HG03025 (cell line): Measurements from ENCODE around the gene TRPC6.

Source experiments
- ATAC-seq: cut with Tn5 transposase; IDR thresholded peaks from one replicate; pipeline ENCODE4 v1.9.1; 2021; ENCODE audit warnings: mild to moderate bottlenecking, moderate library complexity; ENCODE audit not compliant: unreplicated experiment, low FRiP score

TRPC6 gene

DNA sequence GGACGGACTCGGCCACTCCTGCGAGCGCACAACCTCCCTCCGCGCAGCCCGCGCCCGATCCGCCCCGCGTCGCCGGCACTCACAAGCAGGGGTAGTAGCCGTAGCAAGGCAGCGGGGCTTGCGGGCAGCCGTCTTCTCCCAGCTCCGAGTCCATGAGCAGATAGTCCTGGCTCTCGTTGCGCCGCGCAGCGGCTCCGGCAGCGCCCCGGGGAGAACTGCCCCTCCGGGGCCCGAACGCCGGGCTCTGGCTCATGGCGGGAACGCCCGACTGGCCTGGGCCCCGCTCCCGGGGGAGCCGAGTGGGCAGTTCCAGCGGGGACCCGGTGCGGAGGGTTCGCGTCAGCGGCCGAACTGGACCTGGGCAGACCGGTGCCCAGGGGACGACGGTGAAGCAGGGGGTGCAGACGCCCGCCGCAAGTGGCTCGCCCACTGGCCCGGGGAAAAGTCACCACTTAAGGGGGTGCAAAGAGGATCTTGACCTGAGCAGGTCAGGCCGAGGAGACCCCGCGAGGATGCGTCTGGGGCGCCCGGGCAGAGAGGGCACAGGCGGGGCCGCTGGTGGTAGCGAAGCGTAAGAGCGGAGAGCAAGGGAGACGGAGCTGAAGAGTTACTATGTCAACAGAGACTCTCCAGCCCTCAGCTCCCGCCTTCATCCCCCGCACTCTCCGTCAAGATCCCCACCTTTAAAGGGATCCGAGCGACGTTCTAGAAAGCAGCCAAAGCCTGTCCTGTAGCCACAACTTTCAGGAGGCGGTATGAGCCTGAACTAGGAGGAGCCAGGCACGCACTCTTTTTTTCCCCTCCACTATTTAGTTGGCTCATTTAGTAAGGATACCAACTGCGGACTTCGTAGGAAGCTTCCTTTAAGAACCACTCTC is at the start of gene TRPC6:
TSS of gene TRPC6 (minus strand) at position 757 of the 878 bp plus-strand sequence. CDS start at position 253, 504 bp downstream.
- no peak for ATAC-seq

DNA sequence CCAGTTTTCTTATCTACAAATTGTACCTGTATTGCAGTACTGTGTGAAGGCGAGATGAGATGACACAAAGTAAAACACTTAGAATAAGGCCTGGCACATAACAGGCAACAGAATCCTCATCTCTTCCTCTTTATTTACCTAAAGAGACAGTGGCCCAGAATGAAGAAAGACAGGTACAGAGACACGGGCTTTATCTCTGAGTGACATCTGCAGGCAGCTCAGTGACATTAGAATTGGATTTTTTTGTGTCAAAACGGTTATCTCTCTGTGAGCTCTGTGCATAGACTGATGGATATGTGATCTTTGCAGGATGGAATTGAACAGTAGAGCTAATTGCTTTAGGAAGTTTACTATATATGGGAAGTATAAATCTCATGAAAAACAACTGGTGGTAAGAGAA is 36.2 kb upstream of the TRPC6 start:
- no peak for ATAC-seq

DNA sequence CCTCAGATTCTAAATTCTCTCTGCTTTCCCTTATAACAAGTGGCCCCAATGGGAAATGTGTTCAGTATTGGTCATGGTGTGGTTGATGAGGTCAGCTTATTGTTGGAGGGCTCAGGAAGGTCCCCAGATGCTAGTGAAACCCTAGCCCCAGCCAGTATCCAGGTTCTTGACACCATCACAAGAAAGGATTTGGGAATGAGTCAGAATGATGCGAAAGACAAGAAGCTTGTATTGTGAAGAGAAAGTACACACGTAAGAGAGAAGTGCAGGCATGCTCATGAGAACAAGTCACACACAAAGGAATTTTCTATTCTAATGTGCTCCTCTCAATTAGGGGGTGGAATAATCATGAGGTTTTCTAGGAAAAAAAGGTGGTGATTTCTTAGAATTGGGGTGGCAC is 34.9 kb upstream of the TRPC6 start:
- ATAC-seq: no peak

DNA sequence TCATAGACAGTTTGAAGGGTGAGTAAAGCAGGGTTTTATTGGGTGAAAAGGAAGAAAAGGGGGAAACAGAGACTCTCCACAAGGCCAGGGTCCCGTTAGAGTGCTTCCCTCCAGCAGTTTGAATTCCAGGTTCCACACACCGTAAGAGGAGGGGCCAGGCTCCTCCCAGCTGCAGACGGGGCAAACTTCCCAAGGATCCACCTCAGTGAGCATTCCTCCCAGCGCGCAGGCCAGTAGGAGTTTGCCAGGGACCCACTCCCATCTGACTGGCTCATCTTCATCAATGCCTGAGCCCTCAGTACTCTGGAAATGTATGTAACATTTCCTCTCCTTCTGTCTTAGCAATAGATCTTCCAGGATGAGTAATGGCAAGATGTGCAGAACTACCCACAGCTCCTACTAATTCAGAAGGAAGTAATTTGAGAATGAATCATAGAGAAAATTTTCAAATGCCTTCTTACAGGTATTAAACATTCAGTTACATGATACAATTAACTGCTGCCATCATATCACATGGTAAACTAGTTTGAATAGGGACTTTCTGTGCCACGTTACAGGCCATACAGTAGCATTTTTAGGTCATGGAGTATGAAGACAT is 34.0 kb upstream of the TRPC6 start:
- no peak for ATAC-seq

DNA sequence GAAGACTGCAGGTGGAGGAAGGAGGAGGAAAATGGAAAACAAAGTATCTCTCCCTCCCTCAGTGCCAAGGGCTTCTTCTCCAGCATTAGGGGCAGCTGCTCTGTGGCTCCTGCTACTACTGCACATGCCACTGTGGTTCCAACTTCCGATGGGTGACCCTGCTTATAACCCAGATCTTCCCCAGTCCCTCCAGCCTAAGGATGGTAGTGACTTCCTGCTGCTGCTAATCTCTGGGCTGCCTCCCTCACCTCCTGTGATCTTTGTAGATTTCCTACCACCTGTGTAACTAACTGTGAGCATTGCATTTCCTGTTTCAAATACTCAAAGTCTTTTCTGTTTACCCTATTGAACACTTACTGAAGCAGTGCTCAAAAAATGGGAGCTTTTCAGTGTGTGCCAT is 28.7 kb upstream of the TRPC6 start:
- ATAC-seq: no peak

DNA sequence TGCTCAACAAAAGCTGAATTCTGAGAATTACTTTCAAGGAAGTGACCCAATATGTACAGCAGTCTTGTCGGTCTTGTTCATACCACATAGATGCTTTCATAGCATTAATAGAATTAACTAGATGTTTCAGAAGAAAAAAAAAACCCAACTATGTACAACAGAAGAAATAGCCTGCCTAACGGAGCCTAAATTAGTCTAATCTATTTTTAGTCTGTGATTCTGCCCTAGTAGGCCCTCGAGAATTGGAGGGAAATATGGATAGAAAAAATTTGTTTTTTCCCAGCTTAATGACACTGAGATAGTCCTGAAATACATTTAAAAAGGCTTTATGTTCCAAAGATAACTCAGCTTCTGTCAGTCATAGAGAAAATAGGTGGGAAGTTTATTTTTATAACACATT is 17.1 kb upstream of the TRPC6 start:
- ATAC-seq: no peak

DNA sequence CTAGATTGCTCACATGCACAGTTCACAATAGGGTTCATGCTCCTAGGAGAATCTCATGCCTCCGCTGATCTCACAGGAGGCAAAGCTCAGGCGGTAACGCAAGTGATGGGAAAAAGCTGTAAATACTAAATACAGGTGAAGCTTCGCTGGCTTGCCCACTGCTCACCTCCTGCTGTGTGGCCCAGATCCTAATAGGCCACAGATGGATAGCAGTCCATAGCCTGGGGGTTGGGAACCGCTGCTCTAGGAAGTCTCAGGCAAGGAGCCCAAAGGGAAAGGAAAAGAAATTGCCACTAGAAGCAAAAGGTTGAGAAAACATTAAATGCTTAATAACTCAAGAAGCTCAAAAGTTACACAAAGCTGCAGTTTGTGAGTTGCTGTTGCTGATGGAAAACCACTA is 3.2 kb upstream of the TRPC6 start:
- ATAC-seq: no peak

DNA sequence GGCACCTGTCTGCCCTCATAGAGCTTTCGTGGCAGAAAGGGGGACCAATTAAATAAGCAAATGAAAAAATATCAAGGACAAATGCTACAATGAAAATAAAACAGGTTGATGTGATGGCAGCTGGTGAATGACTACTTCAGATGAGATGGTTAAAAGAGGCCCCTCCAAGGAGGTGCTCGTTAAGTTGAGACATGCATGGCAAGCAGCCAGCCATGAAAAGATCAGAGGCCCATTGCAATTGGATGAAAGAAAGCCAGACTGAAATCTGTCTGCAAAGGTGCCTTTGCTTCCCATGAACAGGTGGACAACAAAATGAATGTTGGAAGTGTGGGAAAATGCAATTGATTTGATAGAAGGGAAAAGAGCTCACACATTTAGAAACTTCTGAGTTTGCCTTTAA is 848 bp upstream of the TRPC6 start:
- no peak for ATAC-seq

DNA sequence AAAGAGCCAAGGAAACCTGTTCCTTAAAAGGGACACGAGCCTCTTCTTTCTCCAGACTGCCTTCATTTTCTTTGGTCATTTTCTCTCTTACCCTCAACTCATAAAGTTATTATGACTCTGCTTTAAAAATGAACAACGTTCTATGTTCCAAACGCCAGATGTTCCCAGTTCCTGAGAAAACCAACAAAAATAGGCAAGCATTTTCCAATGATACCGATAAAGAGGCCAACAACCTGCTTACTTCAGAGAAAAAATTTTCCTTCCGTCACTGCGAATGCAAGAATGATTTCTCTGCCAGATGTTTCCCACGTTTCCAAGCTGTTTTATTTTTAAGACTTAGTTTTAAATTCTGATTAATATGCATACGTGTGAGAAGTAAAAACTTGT is 315 bp upstream of the TRPC6 start:
- no peak for ATAC-seq

DNA sequence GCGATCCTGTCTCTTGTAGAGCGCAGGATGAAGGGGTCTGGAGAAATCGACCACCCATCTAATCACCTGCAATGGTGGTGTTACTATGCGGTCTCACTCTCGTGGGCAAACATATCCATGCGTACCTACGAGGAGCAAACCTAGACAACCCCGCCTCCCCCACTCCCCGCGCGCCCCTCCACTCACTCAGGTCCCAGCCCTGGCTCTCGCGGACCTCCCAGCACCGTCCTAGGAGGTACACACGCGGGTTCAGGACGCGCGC is 887 bp downstream of the TRPC6 start:
- no peak for ATAC-seq

DNA sequence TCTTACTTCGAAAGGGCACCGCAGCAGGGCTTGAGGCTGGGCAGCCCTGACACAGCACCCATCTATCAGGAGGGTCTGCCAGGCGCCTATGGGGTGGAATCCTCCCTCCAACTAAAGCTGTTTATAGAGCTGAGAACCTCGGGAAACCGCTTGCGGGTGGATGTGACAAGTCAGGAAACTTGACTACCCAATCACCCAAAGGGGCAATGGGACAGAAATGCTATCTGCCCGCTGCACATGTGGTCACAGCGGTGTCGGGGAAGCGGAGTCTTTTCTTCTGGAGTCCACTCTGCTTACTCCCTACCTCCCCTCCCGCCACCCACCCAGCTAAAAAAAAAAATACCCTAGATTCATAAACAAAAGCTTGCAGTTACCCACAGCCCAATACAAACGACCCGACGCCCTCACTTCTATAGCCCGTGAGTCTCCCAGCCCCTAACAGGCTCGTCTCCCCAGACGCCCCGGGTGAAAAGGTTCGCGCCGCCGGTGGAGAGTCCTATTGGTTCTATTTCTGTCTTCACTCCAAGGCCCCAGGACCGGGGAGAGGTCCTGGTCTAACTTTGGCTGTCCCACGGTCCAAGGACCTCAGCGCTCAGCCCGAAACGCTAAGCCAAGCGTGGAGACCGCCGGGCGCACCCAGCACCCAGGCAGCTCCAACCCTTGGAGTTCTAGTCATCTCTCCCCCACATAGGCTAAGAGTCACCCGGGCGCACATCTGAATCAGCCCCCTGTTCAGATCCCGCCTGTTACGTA is 1.4 kb downstream of the TRPC6 start:
- no peak for ATAC-seq

DNA sequence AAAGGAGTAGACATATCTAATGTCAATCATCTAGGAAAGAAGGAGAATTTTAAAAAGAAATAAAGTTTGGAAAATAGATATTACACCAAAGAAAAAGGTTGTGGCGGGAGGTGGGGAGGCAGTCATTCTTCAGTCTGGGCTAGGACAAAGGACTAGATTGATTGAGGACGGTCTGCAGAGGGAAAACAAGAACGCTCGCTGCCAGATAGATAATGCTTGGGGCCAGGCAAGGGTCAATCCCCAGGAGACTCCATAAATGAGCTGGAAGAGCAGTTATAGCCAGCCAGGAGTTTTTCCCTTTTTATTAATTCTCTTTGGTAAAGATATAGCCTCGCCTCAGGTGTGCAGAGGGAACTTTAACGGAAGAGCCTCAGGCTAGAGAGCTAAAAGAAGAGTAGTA is 6.3 kb downstream of the TRPC6 start:
- ATAC-seq: no peak

DNA sequence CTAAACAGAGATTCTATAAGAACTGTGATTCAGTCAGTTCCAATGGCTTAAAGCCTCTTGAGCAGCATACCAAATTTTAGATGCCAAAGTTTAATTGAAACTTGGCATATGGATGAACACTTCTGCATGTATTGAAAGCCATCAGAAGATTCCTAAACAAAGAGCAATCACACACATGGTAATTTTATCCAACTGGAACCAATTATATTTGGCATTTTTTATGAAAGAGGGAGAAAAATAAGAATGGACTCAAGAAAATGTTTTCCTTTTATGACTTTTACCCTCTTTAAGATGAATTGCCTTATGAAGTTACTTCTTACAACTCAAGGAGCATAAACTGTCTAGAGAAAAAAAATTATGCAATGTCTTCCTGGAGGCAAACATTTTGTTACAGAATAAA is 7.4 kb downstream of the TRPC6 start:
- ATAC-seq: no peak

DNA sequence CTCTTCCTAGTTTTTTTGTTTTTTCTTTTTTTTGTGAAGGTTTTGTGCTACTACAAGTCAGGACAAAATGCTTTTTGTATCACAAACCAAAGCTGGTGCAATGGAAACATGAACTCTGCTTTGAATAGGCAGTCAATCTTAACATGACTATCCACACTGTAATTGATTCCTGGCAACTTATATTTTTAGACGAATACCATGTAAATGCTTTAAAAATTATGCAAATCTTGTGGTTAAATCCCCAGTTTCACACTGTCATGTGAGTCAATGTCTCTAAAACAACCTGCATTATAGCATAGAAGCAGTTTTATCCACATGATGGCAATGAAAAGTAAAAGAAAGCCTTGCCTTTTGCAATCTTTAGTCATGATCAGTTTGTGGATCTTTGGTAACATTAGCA is 8.9 kb downstream of the TRPC6 start:
- no peak for ATAC-seq

DNA sequence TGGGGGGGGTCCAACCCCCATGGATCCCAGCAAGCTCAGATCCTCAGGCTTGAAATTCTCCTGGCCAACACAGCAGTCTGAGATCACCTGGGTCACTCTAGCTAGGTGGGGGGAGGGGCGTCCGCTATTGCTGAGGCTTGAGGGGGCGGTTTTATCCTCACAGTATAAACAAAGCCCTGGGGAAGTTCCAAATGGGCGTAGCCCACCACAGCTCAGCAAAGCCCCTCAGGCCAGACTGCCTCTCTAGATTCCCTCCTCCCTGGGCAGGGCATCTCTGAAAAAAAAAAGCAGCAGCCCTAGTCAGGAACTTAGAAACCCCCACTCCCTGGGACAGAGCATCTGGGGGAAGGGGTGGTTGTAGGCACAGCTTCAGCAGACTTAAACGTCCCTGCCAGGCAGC is 16.7 kb downstream of the TRPC6 start:
- no peak for ATAC-seq

DNA sequence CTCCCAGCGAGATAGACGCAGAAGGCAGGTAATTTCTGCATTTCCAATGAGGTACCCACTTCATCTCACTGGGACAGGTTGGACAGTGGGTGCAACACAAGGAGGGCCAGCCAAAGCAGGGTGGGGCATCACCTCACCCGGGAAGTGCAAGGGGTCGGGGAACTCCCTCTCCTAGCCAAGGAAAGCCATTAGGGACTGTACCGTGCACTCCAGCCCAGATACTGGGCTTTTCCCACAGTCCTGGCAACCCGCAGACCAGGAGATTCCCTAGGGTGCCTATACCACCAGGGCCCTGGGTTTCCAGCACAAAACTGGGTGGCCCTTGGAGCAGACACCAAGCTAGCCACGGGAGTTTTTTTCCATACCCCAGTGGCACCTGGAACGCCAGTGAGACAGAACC is 17.2 kb downstream of the TRPC6 start:
- ATAC-seq: no peak

DNA sequence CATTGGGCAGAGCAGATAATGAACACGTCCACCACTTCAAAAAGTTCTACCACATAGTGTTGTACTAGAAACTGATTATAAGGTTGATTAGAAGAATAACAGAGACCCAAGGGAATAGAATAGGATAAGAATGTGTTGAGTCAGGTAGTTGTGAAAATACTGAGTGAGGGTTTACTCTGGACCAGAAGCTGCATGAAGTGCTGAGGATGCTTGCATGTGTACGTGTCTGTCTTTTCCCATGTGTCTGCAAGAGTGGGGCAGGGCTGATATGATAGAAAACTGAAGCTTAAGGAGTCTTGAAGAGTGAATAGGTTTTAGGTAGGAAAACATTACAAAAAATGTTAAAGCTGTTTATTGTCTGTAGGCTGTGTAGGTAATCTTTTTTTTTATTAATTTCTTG is 20.6 kb downstream of the TRPC6 start:
- ATAC-seq: no peak

DNA sequence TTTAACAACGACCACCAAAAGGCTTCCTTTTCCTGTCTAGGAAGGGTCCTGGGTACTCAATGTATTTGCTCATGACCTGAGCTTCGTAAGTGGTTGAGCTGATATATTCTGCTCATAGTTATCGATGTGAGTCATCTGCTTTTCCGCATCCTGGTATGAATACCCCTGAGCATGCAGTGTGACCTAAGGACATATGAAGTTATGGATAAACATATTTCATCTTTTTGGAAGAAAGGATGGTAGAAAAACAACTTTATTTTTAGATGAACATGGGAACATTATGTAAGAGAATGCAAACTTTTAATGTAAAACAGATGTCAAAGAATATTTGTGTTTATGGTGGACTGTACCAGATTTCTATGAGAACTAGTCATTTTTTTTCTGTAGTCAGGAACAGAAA is 28.4 kb downstream of the TRPC6 start:
- ATAC-seq: no peak

DNA sequence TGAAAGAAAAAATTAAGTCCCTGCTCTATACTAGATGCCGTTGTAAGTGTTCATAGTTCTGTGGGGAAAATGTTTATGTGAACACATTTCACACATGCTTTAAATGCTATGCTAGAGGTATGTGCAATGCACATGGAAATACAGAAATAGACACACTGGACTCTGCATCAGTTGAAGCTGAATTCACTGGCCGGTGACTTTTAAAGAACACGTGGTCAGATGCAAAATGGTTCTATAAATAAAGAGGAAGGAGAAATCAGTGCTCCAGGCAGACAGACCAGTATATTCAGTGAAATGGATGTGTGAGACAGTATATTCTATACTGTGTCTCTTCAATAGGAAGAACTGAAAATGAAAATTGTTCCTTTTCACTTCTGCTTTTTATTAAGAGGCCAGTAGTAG is 29.9 kb downstream of the TRPC6 start:
- peak; percentile 99 for ATAC-seq

DNA sequence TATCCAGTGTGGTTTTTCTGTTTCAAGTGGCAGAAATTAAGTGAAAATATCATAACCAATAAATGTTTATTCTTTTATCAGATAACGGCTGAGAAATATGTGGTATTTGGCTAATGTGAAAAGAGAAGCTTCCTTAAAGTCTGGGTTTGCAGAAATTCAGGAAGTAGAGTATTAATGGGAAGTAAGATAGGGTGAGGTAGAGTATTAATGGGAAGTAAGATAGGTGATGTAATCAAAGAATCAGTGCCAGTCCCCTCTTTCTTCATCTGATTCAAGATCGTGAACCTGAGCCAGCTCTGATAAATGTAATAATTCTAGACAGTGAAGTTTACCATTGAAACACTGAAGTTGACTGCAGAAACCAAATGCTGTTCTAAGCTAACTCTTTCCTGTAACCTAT is 30.9 kb downstream of the TRPC6 start:
- no peak for ATAC-seq

DNA sequence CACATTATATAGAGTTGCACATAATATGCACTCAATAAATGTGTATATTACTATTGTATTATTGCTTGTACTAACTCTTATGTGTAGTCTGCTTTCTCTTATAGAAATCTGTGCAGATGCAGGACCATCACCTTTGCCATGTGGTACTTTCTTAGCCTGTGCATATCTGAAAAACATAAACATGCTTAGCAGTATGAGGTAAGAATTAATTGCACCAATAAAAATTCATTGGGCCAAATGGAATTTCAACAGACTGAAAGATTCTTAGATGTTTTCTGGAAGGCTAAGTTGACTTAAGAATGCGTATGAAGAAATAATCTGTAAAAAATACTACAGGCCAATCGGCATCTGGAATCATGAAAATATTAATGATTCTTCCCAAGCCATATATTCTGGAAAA is 55.3 kb downstream of the TRPC6 start:
- ATAC-seq: no peak
